CD4-positive, alpha-beta T cell (primary cell): ENCODE results near the gene RCN1. TPM values are rescaled to one million over a fixed set of nuclear protein-coding genes. Genes with fewer than 3 reads are reported as not detected.

Source experiments
- ATAC-seq: fragments of 200-7000 bp; cut with Tn5 transposase; one replicate; pipeline ENCODE4 v1.10.0; 2022; ENCODE audit warnings: mild to moderate bottlenecking; ENCODE audit not compliant: poor library complexity
- CTCF ChIA-PET: fragments of 350-600 bp; sonication (Branson Sonifier 250); formaldehyde crosslinking; loops from one replicate; lab custom pipeline; 2021; ENCODE audit warnings: antibody characterized with exemption, inconsistent platforms; lab: Charles Lee
- POLR2A ChIA-PET: fragments of 350-600 bp; sonication (Branson Sonifier 250); formaldehyde crosslinking; loops from one replicate; lab custom pipeline; 2021; ENCODE audit warnings: antibody characterized with exemption, inconsistent platforms; lab: Charles Lee
- DNase-seq, 14 experiments: peaks; one replicate each; pipeline ENCODE4 v3.0.0-alpha.2; 2013 to 2020; ENCODE audit warnings: mixed read lengths in 2 of 14
- H3K27ac ChIP-seq, 2 donors: one replicate each; pipeline versions ENCODE4 v1.5.1 to v1.7.0; 2013; ENCODE audit warnings: low read length in 2 of 2, low read depth in 1 of 2, mild to moderate bottlenecking in 1 of 2
- H3K27me3 ChIP-seq, 2 experiments: 1 replicate in 1 of 2; 2 replicates in 1 of 2; pipeline versions ENCODE4 v1.6.1 to v1.7.0; 2013; ENCODE audit warnings: low read length in 2 of 2, control low read depth in 1 of 2, mild to moderate bottlenecking in 1 of 2, moderate library complexity in 1 of 2; ENCODE audit not compliant: insufficient read depth in 2 of 2, control insufficient read depth in 1 of 2
- H3K36me3 ChIP-seq: one replicate; pipeline ENCODE4 v1.6.1; 2013; ENCODE audit warnings: low read length, control low read depth; ENCODE audit not compliant: insufficient read depth
- H3K4me1 ChIP-seq: one replicate; pipeline ENCODE4 v1.6.1; 2013; ENCODE audit warnings: low read length, control low read depth; ENCODE audit not compliant: insufficient read depth
- H3K4me3 ChIP-seq: one replicate; pipeline ENCODE4 v1.5.1; 2013; ENCODE audit warnings: mild to moderate bottlenecking, low read length, moderate library complexity
- H3K9me3 ChIP-seq, 2 experiments: 1 replicate in 1 of 2; 2 replicates in 1 of 2; pipeline versions ENCODE4 v1.6.1 to v1.7.0; 2013; ENCODE audit warnings: low read length in 2 of 2, mild to moderate bottlenecking in 2 of 2, control low read depth in 1 of 2, moderate library complexity in 1 of 2; ENCODE audit not compliant: control insufficient read depth in 1 of 2, insufficient read depth in 1 of 2
- H3K27ac Mint-ChIP-seq: one replicate; pipeline ENCODE4 v1.8.0; 2020; ENCODE audit warnings: mixed read lengths
- H3K27me3 Mint-ChIP-seq: one replicate; pipeline ENCODE4 v1.8.0; 2021; ENCODE audit warnings: mixed read lengths
- H3K36me3 Mint-ChIP-seq: one replicate; pipeline ENCODE4 v1.8.0; 2021; ENCODE audit warnings: low read depth, mixed read lengths
- H3K4me1 Mint-ChIP-seq: one replicate; pipeline ENCODE4 v1.8.0; 2021; ENCODE audit warnings: low read depth, mixed read lengths
- H3K4me3 Mint-ChIP-seq: one replicate; pipeline ENCODE4 v1.8.0; 2020; ENCODE audit warnings: mild to moderate bottlenecking, mixed read lengths
- H3K9me3 Mint-ChIP-seq: one replicate; pipeline ENCODE4 v1.8.0; 2020; ENCODE audit warnings: mixed read lengths
- intact Hi-C, 2 experiments: fragments of 100-400 bp; cut with DNase I in 1 of 2; cut with micrococcal nuclease in 1 of 2; formaldehyde crosslinking; loops; one replicate each; pipeline versions ENCODE4 v1.15.1 to v1.9.0; 2023 to 2025; cut with DNase I, micrococcal nuclease
- total RNA-seq, 174 experiments: library from RNA in 2 of 174; stranded (reverse) in 2 of 174; gene quantifications; one replicate each; pipeline ENCODE4 v1.2.3 and lab custom pipeline; 2021 to 2026
- TF ChIP-seq, protein P1 (sequence below): fragments of 200-600 bp; IDR thresholded peaks from one replicate; pipeline ENCODE4 v1.8.0; 2022; ENCODE audit warnings: antibody characterized with exemption, mild to moderate bottlenecking

The RCN1 gene
- total RNA-seq, 2 experiments from 2014 or later: 7.4 to 9.1 TPM

- POLR2A ChIA-PET: no interaction called here
- Histone ChIP-seq H3K4me1 (peaks cover 30% of the 10 kb centered on the region), H3K9me3 (no peaks in the 10 kb centered on the region), H3K27me3 (no peaks in the 10 kb centered on the region), H3K27ac (no peak overlapping the region), H3K4me3 (no peak overlapping the region), H3K36me3 (peaks cover 3% of the 10 kb centered on the region)
- Mint-ChIP-seq H3K4me3 (no peak overlapping the region), H3K9me3 (no peaks in the 10 kb centered on the region), H3K27ac (no peak overlapping the region), H3K27me3 (no peaks in the 10 kb centered on the region), H3K36me3 (peaks cover 18% of the 10 kb centered on the region), H3K4me1 (peaks cover 27% of the 10 kb centered on the region)
- CTCF ChIA-PET: no interaction called here
- ATAC-seq (no peak), DNase-seq (no peak)
- TF ChIP-seq, protein P1, sequence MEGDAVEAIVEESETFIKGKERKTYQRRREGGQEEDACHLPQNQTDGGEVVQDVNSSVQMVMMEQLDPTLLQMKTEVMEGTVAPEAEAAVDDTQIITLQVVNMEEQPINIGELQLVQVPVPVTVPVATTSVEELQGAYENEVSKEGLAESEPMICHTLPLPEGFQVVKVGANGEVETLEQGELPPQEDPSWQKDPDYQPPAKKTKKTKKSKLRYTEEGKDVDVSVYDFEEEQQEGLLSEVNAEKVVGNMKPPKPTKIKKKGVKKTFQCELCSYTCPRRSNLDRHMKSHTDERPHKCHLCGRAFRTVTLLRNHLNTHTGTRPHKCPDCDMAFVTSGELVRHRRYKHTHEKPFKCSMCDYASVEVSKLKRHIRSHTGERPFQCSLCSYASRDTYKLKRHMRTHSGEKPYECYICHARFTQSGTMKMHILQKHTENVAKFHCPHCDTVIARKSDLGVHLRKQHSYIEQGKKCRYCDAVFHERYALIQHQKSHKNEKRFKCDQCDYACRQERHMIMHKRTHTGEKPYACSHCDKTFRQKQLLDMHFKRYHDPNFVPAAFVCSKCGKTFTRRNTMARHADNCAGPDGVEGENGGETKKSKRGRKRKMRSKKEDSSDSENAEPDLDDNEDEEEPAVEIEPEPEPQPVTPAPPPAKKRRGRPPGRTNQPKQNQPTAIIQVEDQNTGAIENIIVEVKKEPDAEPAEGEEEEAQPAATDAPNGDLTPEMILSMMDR: no peak
- intact Hi-C loops: loop anchor here (5.0 kb wide), 2 partner anchors 1768 to 1773 kb away; partner anchors contain the start of gene ARL14EP (in 1 of the 2)
Observed at GRCh38 chr11:32094923-32095322, 4.0 kb downstream of the RCN1 start.

GRCh38 chr11:32098142-32098903, 7.4 kb downstream of the RCN1 start:
- peaks cover 18% of the 10 kb centered on the region for H3K4me1 Mint-ChIP-seq
- CTCF ChIA-PET: no interaction called here
- DNase-seq (peak in 1 of 14 experiments; percentile 21), ATAC-seq (no peak)
- no peak overlapping the region for H3K4me3 ChIP-seq
- TF ChIP-seq, protein P1: no peak
- intact Hi-C loops: no loop called here
- peaks cover 41% of the 10 kb centered on the region for H3K36me3 Mint-ChIP-seq
- no peak overlapping the region for H3K4me3 Mint-ChIP-seq
- H3K27ac ChIP-seq: no peak overlapping the region
- peaks cover 11% of the 10 kb centered on the region for H3K4me1 ChIP-seq
- H3K36me3 ChIP-seq: peaks cover 15% of the 10 kb centered on the region
- H3K27ac Mint-ChIP-seq: no peak overlapping the region
- no peaks in the 10 kb centered on the region for H3K9me3 Mint-ChIP-seq
- H3K27me3 Mint-ChIP-seq: no peaks in the 10 kb centered on the region
- POLR2A ChIA-PET: no interaction called here
- no peaks in the 10 kb centered on the region for H3K27me3 ChIP-seq
- no peaks in the 10 kb centered on the region for H3K9me3 ChIP-seq

DNA sequence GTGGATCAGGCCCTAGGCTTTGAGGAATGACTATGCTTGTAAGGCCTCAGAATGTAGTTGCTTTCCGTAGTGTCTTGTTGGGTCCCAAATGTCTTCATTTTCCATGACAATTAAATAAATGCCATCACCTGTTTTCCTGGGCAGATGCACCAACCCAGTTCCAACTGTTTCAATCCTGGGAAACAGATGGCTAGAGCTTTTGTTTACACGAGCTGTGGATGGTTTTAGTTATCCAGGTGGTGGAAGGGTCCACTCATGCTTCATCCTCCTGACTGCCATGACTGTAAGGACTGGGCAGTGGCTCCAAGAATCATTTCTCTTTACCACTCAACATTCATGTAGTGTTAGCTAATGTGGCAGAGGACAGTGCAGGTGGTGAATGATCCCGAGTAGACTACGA, 8.6 kb downstream of the RCN1 start:
- H3K27me3 Mint-ChIP-seq: no peaks in the 10 kb centered on the region
- Histone ChIP-seq H3K36me3 (peaks cover 15% of the 10 kb centered on the region), H3K27ac (no peak overlapping the region), H3K4me3 (no peak overlapping the region), H3K27me3 (no peaks in the 10 kb centered on the region), H3K4me1 (peaks cover 11% of the 10 kb centered on the region), H3K9me3 (no peaks in the 10 kb centered on the region)
- ChIA-PET CTCF (no interaction called here), POLR2A (no interaction called here)
- intact Hi-C loops: no loop called here
- no peak overlapping the region for H3K4me3 Mint-ChIP-seq
- H3K27ac Mint-ChIP-seq: no peak overlapping the region
- H3K36me3 Mint-ChIP-seq: peaks cover 50% of the 10 kb centered on the region
- H3K9me3 Mint-ChIP-seq: no peaks in the 10 kb centered on the region
- peaks cover 11% of the 10 kb centered on the region for H3K4me1 Mint-ChIP-seq
- TF ChIP-seq, protein P1: no peak
- DNase-seq (no peak), ATAC-seq (no peak)
